Panc1 (cell line): ENCODE data around the gene ARHGEF7.

Source experiments
- CTCF ChIP-seq: fragments of 450-650 bp; IDR thresholded peaks from 2 replicates; pipeline ENCODE4 v1.5.1; 2017; ENCODE audit warnings: mild to moderate bottlenecking
- POLR2AphosphoS5 ChIP-seq: IDR thresholded peaks from 2 replicates; pipeline ENCODE4 v1.6.1; 2012; ENCODE audit warnings: mild to moderate bottlenecking, low read depth, low read length, moderate library complexity
- REST ChIP-seq, 2 experiments: IDR thresholded peaks; 2 replicates each; pipeline ENCODE4 v1.6.1; 2011 to 2012; ENCODE audit warnings: low read depth in 2 of 2, control low read depth in 1 of 2, low read length in 1 of 2, mild to moderate bottlenecking in 1 of 2, moderate library complexity in 1 of 2; ENCODE audit not compliant: insufficient read depth in 1 of 2
- SIN3A ChIP-seq: IDR thresholded peaks from 2 replicates; pipeline ENCODE4 v1.6.1; 2012; ENCODE audit warnings: low read depth, mild to moderate bottlenecking, low read length, moderate library complexity, borderline replicate concordance; ENCODE audit not compliant: insufficient read depth

DNA sequence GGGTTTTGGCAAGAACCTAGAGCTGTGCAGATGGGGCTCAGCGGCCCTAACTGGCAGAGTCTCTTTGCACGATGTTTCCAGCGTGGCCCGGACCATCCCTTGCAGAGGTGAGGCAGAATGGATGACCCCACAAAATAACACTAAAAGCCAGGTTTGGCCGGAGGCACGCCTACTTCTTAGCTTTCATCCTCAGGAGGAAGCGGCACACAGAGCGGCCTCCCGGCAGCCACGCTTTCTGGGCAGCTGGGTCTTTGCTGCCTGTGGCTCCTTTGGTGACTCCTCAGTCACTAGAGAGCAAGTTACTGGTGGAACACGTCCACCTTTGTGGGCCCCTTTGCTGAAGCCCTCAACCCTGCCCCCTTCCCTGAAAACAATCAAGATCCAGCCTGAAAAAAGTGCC is 230.6 kb downstream of the ARHGEF7 start:
- TF ChIP-seq CTCF, result no peak
- no peak for TF ChIP-seq SIN3A
- no peak for TF ChIP-seq POLR2AphosphoS5
- no peak for TF ChIP-seq REST (IDR thresholded peaks at IDR 0.05; ENCODE audit: insufficient read depth in 1 of 2, low read depth in 2 of 2, low read length in 1 of 2)
